Gastrocnemius medialis (tissue), 4 donors: ENCODE results near the gene CXCR4.

Experiments used
- POLR2A ChIP-seq, 2 donors: fragments of 450-650 bp; IDR thresholded peaks; one replicate each; pipeline ENCODE4 v1.6.1; 2017; ENCODE audit warnings: antibody characterized with exemption in 2 of 2, mild to moderate bottlenecking in 2 of 2, moderate library complexity in 2 of 2
- TF ChIP-seq, protein P1 (sequence below), 5 experiments: fragments of 450-650 bp in 3 of 5; fragments of 200-600 bp in 2 of 5; sonication (generic) in 2 of 5; IDR thresholded peaks in 4 of 5; conservative IDR thresholded peaks in 1 of 5; 1 replicate in 4 of 5; 2 replicates in 1 of 5; pipeline ENCODE4 v1.5.1; 2016 to 2019; ENCODE audit warnings: antibody characterized with exemption in 5 of 5, mild to moderate bottlenecking in 3 of 5, moderate library complexity in 3 of 5

GRCh38 chr2:136085453-136086209, 32.3 kb downstream of the CXCR4 start:
- TF ChIP-seq, protein P1, sequence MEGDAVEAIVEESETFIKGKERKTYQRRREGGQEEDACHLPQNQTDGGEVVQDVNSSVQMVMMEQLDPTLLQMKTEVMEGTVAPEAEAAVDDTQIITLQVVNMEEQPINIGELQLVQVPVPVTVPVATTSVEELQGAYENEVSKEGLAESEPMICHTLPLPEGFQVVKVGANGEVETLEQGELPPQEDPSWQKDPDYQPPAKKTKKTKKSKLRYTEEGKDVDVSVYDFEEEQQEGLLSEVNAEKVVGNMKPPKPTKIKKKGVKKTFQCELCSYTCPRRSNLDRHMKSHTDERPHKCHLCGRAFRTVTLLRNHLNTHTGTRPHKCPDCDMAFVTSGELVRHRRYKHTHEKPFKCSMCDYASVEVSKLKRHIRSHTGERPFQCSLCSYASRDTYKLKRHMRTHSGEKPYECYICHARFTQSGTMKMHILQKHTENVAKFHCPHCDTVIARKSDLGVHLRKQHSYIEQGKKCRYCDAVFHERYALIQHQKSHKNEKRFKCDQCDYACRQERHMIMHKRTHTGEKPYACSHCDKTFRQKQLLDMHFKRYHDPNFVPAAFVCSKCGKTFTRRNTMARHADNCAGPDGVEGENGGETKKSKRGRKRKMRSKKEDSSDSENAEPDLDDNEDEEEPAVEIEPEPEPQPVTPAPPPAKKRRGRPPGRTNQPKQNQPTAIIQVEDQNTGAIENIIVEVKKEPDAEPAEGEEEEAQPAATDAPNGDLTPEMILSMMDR (IDR thresholded peaks at IDR 0.05 in 4 of 5, conservative IDR thresholded peaks at IDR 0.05 in 1 of 5) = no peak
- no peak for TF ChIP-seq POLR2A (IDR thresholded peaks at IDR 0.05)
